ENCODE data around the gene ZNF558. TPM values are rescaled to one million over a fixed set of nuclear protein-coding genes. Genes with fewer than 3 reads are reported as not detected.

ZNF558 gene
- 18.5 and 22.3 TPM in 2 replicates for total RNA-seq

DNA sequence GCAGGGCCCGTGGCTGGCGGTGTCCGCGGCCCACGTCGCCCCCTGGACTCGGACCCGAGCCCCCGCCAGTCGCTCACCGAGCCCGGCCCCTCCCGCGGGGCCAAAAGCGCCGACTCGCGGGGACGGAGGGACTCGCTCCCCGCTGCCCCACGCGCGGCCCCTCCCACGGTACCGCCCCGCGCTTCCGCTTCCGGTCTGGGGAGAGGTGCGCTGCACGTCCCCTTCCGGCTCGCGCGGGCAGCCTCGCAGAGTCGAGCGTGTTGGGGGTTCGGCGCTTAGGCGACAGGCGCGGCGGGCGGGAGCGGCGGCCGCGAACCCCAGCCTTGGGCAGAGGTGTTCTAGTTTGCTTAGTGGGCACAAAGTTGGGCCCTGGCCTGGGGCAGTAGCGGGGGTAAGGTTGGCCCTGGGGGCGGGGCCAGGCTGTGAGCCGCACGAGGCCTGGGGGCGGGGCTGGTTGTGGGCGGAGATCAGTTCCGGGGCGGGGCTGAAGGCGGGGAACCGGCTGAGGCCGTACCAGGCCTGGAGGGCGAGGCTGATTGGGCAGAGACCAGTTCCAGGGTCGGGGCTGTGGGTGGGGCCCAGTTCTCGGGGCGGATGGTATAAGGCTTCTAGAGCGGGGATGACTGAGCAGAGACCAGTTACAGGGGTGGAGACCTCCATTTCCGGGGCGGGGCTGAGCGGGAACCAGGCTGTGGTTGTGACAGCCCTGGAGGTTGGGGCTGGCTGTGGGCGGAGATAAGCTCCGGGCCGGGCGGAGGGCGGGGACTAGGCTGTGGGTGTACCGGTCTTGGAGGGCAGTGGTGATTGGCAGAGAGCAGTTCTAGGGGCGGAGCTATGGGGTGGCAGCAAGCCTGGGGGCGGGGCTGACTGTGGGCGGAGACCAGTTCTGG is at the start of gene ZNF558, which contains the start of gene MBD3L1:
ZNF558 (minus strand) TSS at position 173 of the 890 bp plus-strand sequence. CDS start 9,645 bp downstream, outside the sequence.
MBD3L1 (plus strand) TSS at position 246 of the 890 bp plus-strand sequence. CDS start 10,302 bp downstream, outside the sequence.

Small RNA genes within 50 kb of the gene (small RNA-seq; reads per million reads assigned to genes)
- not detected for gene AC012616.1 (ENCODE audit: low replicate concordance)

Other genes starting within 250 kb of the ZNF558 start
- gene ADAMTS10, start 221.6 kb downstream of the ZNF558 start, total RNA-seq = 8.3 and 19.3 TPM in 2 replicates
- not detected in 2 replicates for gene NFILZ, start 201.7 kb downstream of the ZNF558 start, total RNA-seq
- gene ACTL9, start 133.5 kb downstream of the ZNF558 start, total RNA-seq = not detected in 2 replicates
- not detected in 2 replicates for gene OR2Z1, start 110.7 kb downstream of the ZNF558 start, total RNA-seq
- gene MBD3L1, start 73 bp upstream of the ZNF558 start, total RNA-seq = not detected in 2 replicates
- gene MUC16, start 178.1 kb upstream of the ZNF558 start, total RNA-seq = under 0.01 TPM in 1 of 2 replicates, not detected in the other